ENCODE data around the gene TRIO. TPM values are rescaled to one million over a fixed set of nuclear protein-coding genes. Genes with fewer than 3 reads are reported as not detected.
"Not testable (repeated sequence)": the region's sequence is repeated elsewhere in the genome, so short reads cannot be mapped to it uniquely, and the experiment has no call there.

TRIO gene
- total RNA-seq, 1 donor from 2014 or later: 71.6 TPM

DNA sequence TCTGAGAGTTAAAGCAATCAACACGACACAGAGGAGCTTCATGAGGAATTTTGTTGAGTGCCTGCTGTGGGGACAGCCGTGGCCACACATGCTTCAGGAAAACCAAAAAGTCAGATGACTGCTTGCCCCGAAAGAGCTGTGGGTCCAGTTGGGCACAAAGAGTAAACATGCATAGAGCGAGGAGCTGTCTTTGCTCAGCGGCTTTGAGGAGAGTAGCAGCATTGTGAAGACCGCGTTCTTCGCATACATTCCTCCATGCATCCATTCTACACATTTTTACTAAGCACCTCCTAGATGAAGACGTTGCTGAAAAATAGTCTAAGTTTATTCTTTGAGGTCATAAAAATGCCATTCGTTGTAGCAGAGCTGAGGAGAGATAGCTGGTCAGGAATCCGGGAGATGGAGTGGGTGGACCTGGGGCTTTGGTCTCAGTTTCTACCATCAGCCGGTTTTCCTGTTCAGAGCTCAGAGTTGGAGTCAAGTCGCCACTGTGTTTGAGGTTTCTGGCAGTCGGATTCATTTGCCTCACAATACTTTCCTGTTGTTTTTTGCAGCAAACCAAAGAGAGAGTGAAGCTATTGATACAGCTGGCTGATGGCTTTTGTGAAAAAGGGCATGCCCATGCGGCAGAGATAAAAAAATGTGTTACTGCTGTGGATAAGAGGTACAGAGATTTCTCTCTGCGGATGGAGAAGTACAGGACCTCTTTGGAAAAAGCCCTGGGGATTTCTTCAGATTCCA is 243.9 kb downstream of the TRIO start:
- DNase-seq (ENCODE audit: low read depth) (no peak), FAIRE-seq (no peak)
- TF ChIP-seq, protein P1, sequence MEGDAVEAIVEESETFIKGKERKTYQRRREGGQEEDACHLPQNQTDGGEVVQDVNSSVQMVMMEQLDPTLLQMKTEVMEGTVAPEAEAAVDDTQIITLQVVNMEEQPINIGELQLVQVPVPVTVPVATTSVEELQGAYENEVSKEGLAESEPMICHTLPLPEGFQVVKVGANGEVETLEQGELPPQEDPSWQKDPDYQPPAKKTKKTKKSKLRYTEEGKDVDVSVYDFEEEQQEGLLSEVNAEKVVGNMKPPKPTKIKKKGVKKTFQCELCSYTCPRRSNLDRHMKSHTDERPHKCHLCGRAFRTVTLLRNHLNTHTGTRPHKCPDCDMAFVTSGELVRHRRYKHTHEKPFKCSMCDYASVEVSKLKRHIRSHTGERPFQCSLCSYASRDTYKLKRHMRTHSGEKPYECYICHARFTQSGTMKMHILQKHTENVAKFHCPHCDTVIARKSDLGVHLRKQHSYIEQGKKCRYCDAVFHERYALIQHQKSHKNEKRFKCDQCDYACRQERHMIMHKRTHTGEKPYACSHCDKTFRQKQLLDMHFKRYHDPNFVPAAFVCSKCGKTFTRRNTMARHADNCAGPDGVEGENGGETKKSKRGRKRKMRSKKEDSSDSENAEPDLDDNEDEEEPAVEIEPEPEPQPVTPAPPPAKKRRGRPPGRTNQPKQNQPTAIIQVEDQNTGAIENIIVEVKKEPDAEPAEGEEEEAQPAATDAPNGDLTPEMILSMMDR (IDR thresholded peaks at IDR 0.05; ENCODE audit: insufficient read depth, low read length, severe bottlenecking): no peak
- H3K4me3 ChIP-seq (ENCODE audit: low read depth, low read length): no peak overlapping the region
- peaks cover 27% of the 10 kb centered on the region for H3K36me3 ChIP-seq (ENCODE audit: control insufficient read depth, insufficient read depth, low read length)
- H3K27me3 ChIP-seq (ENCODE audit: control insufficient read depth, insufficient read depth, low read length): no peaks in the 10 kb centered on the region

DNA sequence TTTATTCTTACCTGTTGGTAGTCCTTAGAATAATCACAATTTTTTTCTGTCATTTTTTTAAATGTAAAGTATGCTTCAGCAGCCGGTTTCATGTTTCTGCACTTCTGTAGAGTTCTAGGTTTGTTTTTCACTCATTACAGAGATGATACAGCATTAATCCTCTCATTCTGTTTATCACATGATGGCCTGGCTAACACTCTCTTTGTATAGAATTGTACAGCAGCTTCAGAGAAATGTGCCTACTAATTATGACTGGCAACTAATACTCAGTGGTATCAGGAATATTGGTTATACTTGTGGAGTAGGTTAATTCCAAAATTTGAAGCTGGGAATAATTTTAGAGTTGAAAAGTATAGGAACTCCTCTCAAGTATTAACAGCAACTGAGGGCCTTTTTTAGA is 245.6 kb downstream of the TRIO start:
- Histone ChIP-seq H3K36me3 (ENCODE audit: control insufficient read depth, insufficient read depth, low read length) (peaks cover 26% of the 10 kb centered on the region), H3K4me3 (ENCODE audit: low read depth, low read length) (no peak overlapping the region), H3K27me3 (ENCODE audit: control insufficient read depth, insufficient read depth, low read length) (no peaks in the 10 kb centered on the region)
- TF ChIP-seq, protein P1 (IDR thresholded peaks at IDR 0.05; ENCODE audit: insufficient read depth, low read length, severe bottlenecking): no peak
- FAIRE-seq (no peak), DNase-seq (ENCODE audit: low read depth) (no peak)

DNA sequence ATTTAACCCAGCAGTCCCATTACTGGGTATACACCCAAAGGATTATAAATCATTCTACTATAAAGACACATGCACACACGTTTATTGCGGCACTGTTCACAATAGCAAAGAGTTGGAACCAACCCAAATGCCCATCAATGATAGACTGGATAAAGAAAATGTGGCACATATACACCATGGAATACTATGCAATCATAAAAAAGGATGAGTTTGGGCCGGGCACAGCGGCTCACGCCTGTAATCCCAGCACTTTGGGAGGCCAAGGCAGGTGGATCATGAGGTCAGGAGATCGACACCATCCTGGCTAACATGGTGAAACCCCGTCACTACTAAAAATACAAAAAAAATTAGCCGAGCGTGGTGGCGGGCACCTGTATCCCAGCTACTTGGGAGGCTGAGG is 249.4 kb downstream of the TRIO start:
- H3K36me3 ChIP-seq (ENCODE audit: control insufficient read depth, insufficient read depth, low read length): peaks cover 24% of the 10 kb centered on the region
- not testable (repeated sequence) for FAIRE-seq; H3K27me3 ChIP-seq (ENCODE audit: control insufficient read depth, insufficient read depth, low read length); H3K4me3 ChIP-seq (ENCODE audit: low read depth, low read length); DNase-seq (ENCODE audit: low read depth)

DNA sequence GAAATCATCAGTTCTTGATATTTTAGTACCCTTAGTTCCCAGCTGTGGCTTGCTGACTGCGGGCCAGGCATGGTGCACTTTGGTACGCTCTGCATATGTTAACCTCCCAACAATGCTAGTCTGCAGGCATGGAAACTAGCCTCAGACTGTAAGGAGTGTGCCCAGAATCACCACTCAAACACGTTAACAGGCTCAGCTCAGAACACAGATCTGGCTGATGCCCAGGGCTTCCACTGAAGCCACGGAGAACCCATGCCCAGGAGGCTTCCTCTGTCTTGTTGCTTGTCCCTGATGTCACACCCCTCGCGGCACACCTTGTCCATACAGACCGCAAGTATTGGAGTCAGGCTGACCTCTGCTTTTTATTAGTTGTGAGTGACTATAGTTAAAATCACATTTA is 251.2 kb downstream of the TRIO start:
- DNase-seq (ENCODE audit: low read depth): no peak
- TF ChIP-seq, protein P1 (IDR thresholded peaks at IDR 0.05; ENCODE audit: insufficient read depth, low read length, severe bottlenecking): no peak
- Histone ChIP-seq H3K36me3 (ENCODE audit: control insufficient read depth, insufficient read depth, low read length) (peaks cover 19% of the 10 kb centered on the region), H3K4me3 (ENCODE audit: low read depth, low read length) (no peak overlapping the region), H3K27me3 (ENCODE audit: control insufficient read depth, insufficient read depth, low read length) (no peaks in the 10 kb centered on the region)
- no peak for FAIRE-seq

DNA sequence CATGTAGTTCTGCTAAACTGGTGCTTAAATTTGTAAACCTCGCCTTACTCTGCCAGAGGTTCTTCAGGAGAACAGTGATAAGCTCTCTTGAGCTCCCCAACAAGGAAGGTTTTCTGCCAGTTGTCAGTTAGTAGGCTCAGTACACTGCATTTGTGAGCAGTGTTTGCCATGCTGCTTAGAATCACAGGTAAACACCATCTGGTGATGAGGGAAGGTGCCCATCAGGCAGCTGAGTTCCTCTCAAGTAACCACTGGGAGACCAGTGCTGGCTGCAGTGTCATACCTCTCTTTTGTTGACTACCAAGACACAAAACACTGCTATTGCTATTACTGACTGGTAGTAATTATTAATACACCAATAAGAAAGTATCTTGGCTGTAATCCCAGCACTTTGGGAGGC is 252.3 kb downstream of the TRIO start:
- TF ChIP-seq, protein P1 (IDR thresholded peaks at IDR 0.05; ENCODE audit: insufficient read depth, low read length, severe bottlenecking): no peak
- H3K36me3 ChIP-seq (ENCODE audit: control insufficient read depth, insufficient read depth, low read length): peaks cover 16% of the 10 kb centered on the region
- no peak for FAIRE-seq

DNA sequence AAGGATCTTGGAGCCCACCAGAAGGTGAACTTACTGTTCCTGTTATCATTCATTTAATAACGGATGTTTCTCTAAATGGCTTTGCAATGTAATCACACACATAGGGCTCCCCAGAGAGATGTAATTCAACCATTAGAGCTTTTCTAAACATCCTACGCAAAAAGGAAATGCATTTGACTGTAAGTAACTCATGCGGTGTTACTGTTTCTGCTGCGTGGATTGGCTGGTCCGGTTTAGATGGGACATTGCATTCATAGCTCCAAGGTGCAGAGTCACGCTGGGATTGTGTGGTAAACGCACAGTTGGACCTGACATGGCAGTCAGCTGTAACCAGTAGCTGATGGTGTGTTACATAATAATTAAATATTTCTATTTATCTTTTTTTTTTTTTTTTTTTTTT is 252.9 kb downstream of the TRIO start:
- Histone ChIP-seq H3K4me3 (ENCODE audit: low read depth, low read length) (no peak overlapping the region), H3K36me3 (ENCODE audit: control insufficient read depth, insufficient read depth, low read length) (peaks cover 15% of the 10 kb centered on the region), H3K27me3 (ENCODE audit: control insufficient read depth, insufficient read depth, low read length) (no peaks in the 10 kb centered on the region)
- DNase-seq (ENCODE audit: low read depth) (no peak), FAIRE-seq (no peak)
- TF ChIP-seq, protein P1 (IDR thresholded peaks at IDR 0.05; ENCODE audit: insufficient read depth, low read length, severe bottlenecking): no peak

More for the DNA sequence above, 252.3 kb downstream of the TRIO start:
- no peak for DNase-seq (ENCODE audit: low read depth)
- no peaks in the 10 kb centered on the region for H3K27me3 ChIP-seq (ENCODE audit: control insufficient read depth, insufficient read depth, low read length)
- H3K4me3 ChIP-seq (ENCODE audit: low read depth, low read length): no peak overlapping the region
